Sigmoid colon (tissue), 4 donors: ENCODE data around the gene TM4SF1.

Source experiments
- POLR2AphosphoS5 ChIP-seq, 4 donors: sonication (generic); formaldehyde crosslinking; IDR thresholded peaks; one replicate each; pipeline ENCODE4 v1.6.1; 2017; ENCODE audit warnings: antibody characterized with exemption in 4 of 4
- TF ChIP-seq, protein P1 (sequence below), 4 experiments: fragments of 450-650 bp in 3 of 4; fragments of 200-600 bp in 1 of 4; IDR thresholded peaks; one replicate each; pipeline ENCODE4 v1.5.1; 2016 to 2019; ENCODE audit warnings: antibody characterized with exemption in 4 of 4, mild to moderate bottlenecking in 3 of 4, moderate library complexity in 2 of 4

DNA sequence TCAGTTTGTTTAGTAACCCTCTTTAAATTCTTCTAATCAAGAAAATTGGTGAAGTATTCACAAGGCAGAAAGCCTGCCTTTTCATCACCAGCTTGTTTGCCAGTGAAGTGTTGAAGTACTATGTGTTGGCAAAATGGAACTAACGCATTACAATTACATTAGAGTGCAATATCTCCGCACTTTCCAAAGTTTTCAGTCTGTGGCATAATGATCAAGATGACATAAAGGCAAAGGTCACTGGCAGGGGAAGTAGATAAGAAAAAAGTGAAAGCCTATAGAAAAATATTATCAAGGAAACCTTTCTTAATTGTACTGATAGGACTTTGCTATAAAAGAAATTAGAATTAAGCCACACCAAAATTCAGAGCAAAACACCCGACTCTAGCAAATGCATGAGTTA is 25.0 kb upstream of the TM4SF1 start:
- TF ChIP-seq, protein P1, sequence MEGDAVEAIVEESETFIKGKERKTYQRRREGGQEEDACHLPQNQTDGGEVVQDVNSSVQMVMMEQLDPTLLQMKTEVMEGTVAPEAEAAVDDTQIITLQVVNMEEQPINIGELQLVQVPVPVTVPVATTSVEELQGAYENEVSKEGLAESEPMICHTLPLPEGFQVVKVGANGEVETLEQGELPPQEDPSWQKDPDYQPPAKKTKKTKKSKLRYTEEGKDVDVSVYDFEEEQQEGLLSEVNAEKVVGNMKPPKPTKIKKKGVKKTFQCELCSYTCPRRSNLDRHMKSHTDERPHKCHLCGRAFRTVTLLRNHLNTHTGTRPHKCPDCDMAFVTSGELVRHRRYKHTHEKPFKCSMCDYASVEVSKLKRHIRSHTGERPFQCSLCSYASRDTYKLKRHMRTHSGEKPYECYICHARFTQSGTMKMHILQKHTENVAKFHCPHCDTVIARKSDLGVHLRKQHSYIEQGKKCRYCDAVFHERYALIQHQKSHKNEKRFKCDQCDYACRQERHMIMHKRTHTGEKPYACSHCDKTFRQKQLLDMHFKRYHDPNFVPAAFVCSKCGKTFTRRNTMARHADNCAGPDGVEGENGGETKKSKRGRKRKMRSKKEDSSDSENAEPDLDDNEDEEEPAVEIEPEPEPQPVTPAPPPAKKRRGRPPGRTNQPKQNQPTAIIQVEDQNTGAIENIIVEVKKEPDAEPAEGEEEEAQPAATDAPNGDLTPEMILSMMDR (IDR thresholded peaks at IDR 0.05): no peak
- TF ChIP-seq POLR2AphosphoS5 (IDR thresholded peaks at IDR 0.05): no peak
